GM12875 (cell line): Measurements from ENCODE around the gene TUBA4B.
"Not testable (repeated sequence)": the region's sequence is repeated elsewhere in the genome, so short reads cannot be mapped to it uniquely, and the experiment has no call there.

Source experiments
- H3K4me3 ChIP-seq: one replicate; pipeline ENCODE4 v1.5.1; 2011; ENCODE audit warnings: low read depth, low read length, control low read depth
- CTCF ChIP-seq: IDR thresholded peaks from 2 replicates; pipeline ENCODE4 v1.5.1; 2011; ENCODE audit warnings: low read depth, mild to moderate bottlenecking, control low read depth, inconsistent platforms, low read length, moderate library complexity, borderline replicate concordance; ENCODE audit not compliant: insufficient read depth

TUBA4B gene

GRCh38 chr2:219284501-219285372 is 31.7 kb downstream of the TUBA4B start:
- no peak overlapping the region for H3K4me3 ChIP-seq
- no peak for TF ChIP-seq CTCF

- no peak overlapping the region for H3K4me3 ChIP-seq
- TF ChIP-seq CTCF: no peak
Observed at GRCh38 chr2:219285373-219285735, 32.3 kb downstream of the TUBA4B start.

DNA sequence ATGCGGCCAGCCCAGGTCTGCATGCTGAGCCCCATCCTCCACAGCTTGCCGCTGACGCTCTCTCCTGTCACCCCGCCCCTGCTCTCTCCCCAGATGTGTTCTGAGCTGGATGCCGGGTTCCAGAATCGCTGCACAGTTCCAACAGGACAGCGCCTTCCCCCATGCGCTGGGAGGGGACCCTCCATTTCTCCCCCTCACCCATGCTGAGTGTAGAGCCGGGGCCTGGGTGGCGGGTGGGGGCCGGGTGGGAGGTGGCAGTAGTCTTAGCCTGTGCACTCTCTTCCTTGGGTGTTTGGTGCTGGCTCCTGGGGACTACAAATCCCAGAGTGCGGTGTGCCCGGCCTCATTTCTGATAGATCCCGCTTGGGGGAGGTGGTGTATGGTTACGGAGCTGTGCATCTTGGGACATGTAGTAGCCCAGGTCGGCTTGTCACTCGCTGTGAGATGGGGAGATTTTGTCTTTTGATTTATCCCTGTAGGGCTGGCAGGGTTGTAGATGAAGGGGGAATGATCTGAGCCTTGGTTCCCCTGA is 32.9 kb downstream of the TUBA4B start:
- no peak overlapping the region for H3K4me3 ChIP-seq
- no peak for TF ChIP-seq CTCF

GRCh38 chr2:219286436-219287115 is 33.5 kb downstream of the TUBA4B start:
- TF ChIP-seq CTCF: no peak
- H3K4me3 ChIP-seq: no peak overlapping the region

- H3K4me3 ChIP-seq: not testable (repeated sequence)
Observed at GRCh38 chr2:219287116-219287440, 34.0 kb downstream of the TUBA4B start.

- TF ChIP-seq CTCF: no peak
Observed at GRCh38 chr2:219287580-219288265, 34.7 kb downstream of the TUBA4B start.

DNA sequence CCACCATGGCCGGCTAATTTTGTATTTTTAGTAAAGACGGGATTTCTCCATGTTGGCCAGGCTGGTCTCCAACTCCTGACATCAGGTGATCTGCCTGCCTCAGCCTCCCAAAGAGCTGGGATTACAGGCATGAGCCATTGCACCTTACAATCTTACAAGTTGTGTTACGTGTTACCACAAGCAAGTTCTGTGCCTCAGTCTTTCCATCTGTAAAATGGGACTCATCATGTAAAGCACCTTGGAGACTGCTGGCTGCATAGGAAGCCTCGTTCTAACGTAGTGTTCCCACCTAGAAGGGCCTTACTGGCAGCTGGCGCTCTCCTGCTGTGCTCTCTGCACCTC is 36.1 kb downstream of the TUBA4B start:
- H3K4me3 ChIP-seq: no peak overlapping the region
- no peak for TF ChIP-seq CTCF

More at GRCh38 chr2:219287580-219288265, 34.7 kb downstream of the TUBA4B start:
- H3K4me3 ChIP-seq: no peak overlapping the region
